SK-N-SH treated with all-trans-retinoic acid at 6 μM for 48 hours (cell line): Measurements from ENCODE around the gene OR6K6.

Source experiments
- ATAC-seq: fragments of 200-7000 bp; cut with Tn5 transposase; 3 replicates; pipeline ENCODE4 v1.9.1; 2020; ENCODE audit warnings: mild to moderate bottlenecking, moderate library complexity
- BACH2 ChIP-seq: fragments of 250-450 bp; sonication (Bioruptor Pico); IDR thresholded peaks from 2 replicates; pipeline ENCODE4 v1.9.0; 2021; ENCODE audit warnings: mild to moderate bottlenecking, borderline replicate concordance
- CSDC2 ChIP-seq: fragments of 250-450 bp; sonication (Bioruptor Pico); IDR thresholded peaks from 2 replicates; pipeline ENCODE4 v1.5.0; 2020; ENCODE audit warnings: mild to moderate bottlenecking, moderate library complexity
- ESRRG ChIP-seq: fragments of 250-450 bp; sonication (Bioruptor Pico); IDR thresholded peaks from 2 replicates; pipeline ENCODE4 v1.6.1; 2021; ENCODE audit warnings: mild to moderate bottlenecking
- GLIS3 ChIP-seq: fragments of 250-450 bp; sonication (Bioruptor Pico); IDR thresholded peaks from 2 replicates; pipeline ENCODE4 v1.5.0; 2020; ENCODE audit warnings: mild to moderate bottlenecking, moderate library complexity
- ISL1 ChIP-seq: fragments of 250-450 bp; sonication (Bioruptor Pico); IDR thresholded peaks from 2 replicates; pipeline ENCODE4 v2.1.2; 2022; ENCODE audit warnings: mild to moderate bottlenecking, moderate library complexity
- OSR1 ChIP-seq: fragments of 250-450 bp; sonication (Bioruptor Pico); IDR thresholded peaks from 2 replicates; pipeline ENCODE4 v1.8.0; 2022; ENCODE audit warnings: moderate library complexity, mild to moderate bottlenecking, inconsistent platforms
- PPARA ChIP-seq: fragments of 250-450 bp; sonication (Bioruptor Pico); IDR thresholded peaks from 2 replicates; pipeline ENCODE4 v1.5.0; 2020; ENCODE audit warnings: mild to moderate bottlenecking, borderline replicate concordance
- RARB ChIP-seq: fragments of 250-450 bp; sonication (Bioruptor Pico); IDR thresholded peaks from 2 replicates; pipeline ENCODE4 v1.8.0; 2021; ENCODE audit warnings: mild to moderate bottlenecking, moderate library complexity
- TCF4 ChIP-seq: fragments of 250-450 bp; sonication (Bioruptor Pico); IDR thresholded peaks from 2 replicates; pipeline ENCODE4 v1.8.0; 2021; ENCODE audit warnings: mild to moderate bottlenecking, moderate library complexity, borderline replicate concordance
- TOX ChIP-seq: fragments of 250-450 bp; sonication (Bioruptor Pico); IDR thresholded peaks from 2 replicates; pipeline ENCODE4 v1.8.0; 2021; ENCODE audit warnings: mild to moderate bottlenecking, moderate library complexity, borderline replicate concordance
- ZC3H10 ChIP-seq: fragments of 250-450 bp; sonication (Bioruptor Pico); IDR thresholded peaks from 2 replicates; pipeline ENCODE4 v1.5.1; 2021; ENCODE audit warnings: mild to moderate bottlenecking, moderate library complexity
- ZFP3 ChIP-seq: fragments of 250-450 bp; sonication (Bioruptor Pico); IDR thresholded peaks from 2 replicates; pipeline ENCODE4 v1.5.0; 2020; ENCODE audit warnings: mild to moderate bottlenecking, moderate library complexity
- ZFP30 ChIP-seq: fragments of 450-650 bp; formaldehyde crosslinking; IDR thresholded peaks from 2 replicates; pipeline ENCODE4 v1.5.0; 2022; ENCODE audit warnings: mild to moderate bottlenecking, moderate library complexity
- ZNF565 ChIP-seq: fragments of 450-650 bp; formaldehyde crosslinking; conservative IDR thresholded peaks from 2 replicates; pipeline ENCODE4 v1.5.0; 2020; ENCODE audit warnings: low read depth, mild to moderate bottlenecking, moderate library complexity
- ZNF70 ChIP-seq: fragments of 450-650 bp; formaldehyde crosslinking; IDR thresholded peaks from 2 replicates; pipeline ENCODE4 v1.5.0; 2020; ENCODE audit warnings: mild to moderate bottlenecking, moderate library complexity
- TF ChIP-seq, protein P1 (sequence below): fragments of 250-450 bp; sonication (Bioruptor Pico); IDR thresholded peaks from 2 replicates; pipeline ENCODE4 v1.5.1; 2020; ENCODE audit warnings: low read depth, mild to moderate bottlenecking, moderate library complexity
- TF ChIP-seq, protein P2 (sequence below): fragments of 250-450 bp; sonication (Bioruptor Pico); IDR thresholded peaks from 2 replicates; pipeline ENCODE4 v1.8.0; 2021; ENCODE audit warnings: low read depth, mild to moderate bottlenecking, moderate library complexity, borderline replicate concordance
- TF ChIP-seq, protein P3 (sequence below): fragments of 250-450 bp; sonication (Bioruptor Pico); IDR thresholded peaks from 2 replicates; pipeline ENCODE4 v1.8.0; 2020; ENCODE audit warnings: mild to moderate bottlenecking, moderate library complexity, borderline replicate concordance
- TF ChIP-seq, protein P4 (sequence below): fragments of 250-450 bp; sonication (Bioruptor Pico); IDR thresholded peaks from 2 replicates; pipeline ENCODE4 v1.5.0; 2020; ENCODE audit warnings: mild to moderate bottlenecking, moderate library complexity

The OR6K6 gene

DNA sequence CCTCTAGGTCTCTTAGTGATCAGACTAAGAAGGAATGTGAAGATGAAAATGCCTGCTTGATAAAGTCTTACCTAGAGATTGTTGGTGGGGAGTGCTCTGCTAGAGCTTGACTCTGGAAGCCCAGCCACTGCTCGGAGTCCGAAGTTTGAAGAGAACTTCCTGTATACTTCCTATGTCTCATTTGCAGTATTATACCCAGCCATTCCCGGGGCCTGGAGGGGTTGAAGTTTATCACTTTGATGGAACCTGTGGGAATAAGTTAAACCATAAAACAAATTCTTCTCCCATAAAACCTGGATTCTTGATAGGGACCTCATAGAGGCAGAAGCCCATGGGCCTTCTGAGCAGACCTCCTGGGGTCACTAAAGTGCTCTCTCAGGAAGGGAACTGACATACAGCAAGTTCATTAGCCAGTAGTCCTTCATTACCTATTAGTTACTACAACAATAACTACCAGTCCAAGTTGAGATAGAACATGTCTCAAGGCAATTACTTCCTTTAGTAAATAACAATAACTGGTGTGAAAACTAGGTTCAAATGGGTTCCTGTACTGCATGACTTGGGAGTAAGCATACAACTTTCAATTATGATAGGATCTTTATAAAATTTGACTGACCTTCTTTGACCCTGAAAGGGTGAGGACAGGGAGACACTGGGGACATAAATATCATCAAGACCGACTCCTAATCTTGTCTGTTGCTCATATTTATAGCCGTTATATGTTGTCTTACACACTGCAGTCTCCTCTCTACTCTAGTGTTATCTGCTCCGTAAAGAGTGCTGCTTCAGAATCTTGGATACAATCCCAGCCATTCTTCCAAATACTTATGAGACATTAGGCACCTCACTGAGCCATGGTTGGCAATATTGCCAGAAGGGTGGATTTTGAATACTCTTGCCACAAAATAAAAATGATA, 17.7 kb downstream of the OR6K6 start, which contains the start of gene OR6N1 (continued):
- TF ChIP-seq, protein P1, sequence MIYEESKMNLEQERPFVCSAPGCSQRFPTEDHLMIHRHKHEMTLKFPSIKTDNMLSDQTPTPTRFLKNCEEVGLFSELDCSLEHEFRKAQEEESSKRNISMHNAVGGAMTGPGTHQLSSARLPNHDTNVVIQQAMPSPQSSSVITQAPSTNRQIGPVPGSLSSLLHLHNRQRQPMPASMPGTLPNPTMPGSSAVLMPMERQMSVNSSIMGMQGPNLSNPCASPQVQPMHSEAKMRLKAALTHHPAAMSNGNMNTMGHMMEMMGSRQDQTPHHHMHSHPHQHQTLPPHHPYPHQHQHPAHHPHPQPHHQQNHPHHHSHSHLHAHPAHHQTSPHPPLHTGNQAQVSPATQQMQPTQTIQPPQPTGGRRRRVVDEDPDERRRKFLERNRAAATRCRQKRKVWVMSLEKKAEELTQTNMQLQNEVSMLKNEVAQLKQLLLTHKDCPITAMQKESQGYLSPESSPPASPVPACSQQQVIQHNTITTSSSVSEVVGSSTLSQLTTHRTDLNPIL (CRISPR knock-in tag), result no peak
- TF ChIP-seq ZNF70 (CRISPR knock-in tag) (no peak), ZNF565 (no peak), TCF4 (no peak), ISL1 (no peak), ZFP30 (no peak)
- TF ChIP-seq, protein P2, sequence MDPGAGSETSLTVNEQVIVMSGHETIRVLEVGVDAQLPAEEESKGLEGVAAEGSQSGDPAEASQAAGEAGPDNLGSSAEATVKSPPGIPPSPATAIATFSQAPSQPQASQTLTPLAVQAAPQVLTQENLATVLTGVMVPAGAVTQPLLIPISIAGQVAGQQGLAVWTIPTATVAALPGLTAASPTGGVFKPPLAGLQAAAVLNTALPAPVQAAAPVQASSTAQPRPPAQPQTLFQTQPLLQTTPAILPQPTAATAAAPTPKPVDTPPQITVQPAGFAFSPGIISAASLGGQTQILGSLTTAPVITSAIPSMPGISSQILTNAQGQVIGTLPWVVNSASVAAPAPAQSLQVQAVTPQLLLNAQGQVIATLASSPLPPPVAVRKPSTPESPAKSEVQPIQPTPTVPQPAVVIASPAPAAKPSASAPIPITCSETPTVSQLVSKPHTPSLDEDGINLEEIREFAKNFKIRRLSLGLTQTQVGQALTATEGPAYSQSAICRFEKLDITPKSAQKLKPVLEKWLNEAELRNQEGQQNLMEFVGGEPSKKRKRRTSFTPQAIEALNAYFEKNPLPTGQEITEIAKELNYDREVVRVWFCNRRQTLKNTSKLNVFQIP (CRISPR knock-in tag), result no peak
- TF ChIP-seq, all 23 proteins: peak for 0

DNA sequence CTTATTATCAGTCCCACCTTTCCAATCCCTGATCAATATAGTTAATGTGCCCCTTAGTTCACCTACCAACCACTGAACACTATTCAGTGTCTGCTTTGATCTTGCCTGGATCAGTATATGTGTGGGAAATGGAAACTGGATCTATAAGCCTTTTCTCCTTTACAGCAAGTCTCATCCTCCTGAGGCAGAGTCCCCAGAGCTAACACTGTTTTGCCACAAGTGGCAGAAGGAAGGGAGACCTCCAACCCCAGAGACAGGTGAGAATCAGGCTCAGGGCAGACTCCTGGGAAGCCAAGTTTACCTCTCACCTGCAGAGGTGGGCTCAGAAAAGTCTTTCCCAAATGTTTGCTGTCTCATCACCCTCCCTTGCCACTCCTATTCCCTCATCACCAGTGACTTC, 26.6 kb downstream of the OR6K6 start, which contains the start of gene OR6N2:
OR6N2 (minus strand) TSS at position 101 of the 400 bp plus-strand sequence. CDS start 3,569 bp downstream, outside the sequence.
- TF ChIP-seq TCF4 (no peak), OSR1 (CRISPR knock-in tag) (no peak), RARB (CRISPR knock-in tag) (no peak), ESRRG (CRISPR knock-in tag) (no peak), CSDC2 (CRISPR knock-in tag) (no peak), ZC3H10 (CRISPR knock-in tag) (no peak), PPARA (CRISPR knock-in tag) (no peak), ZNF565 (no peak), BACH2 (no peak), GLIS3 (CRISPR knock-in tag) (no peak), ZFP3 (CRISPR knock-in tag) (no peak), TOX (CRISPR knock-in tag) (no peak), ZFP30 (no peak)
- TF ChIP-seq, protein P2 (CRISPR knock-in tag), result no peak
- TF ChIP-seq, protein P3, sequence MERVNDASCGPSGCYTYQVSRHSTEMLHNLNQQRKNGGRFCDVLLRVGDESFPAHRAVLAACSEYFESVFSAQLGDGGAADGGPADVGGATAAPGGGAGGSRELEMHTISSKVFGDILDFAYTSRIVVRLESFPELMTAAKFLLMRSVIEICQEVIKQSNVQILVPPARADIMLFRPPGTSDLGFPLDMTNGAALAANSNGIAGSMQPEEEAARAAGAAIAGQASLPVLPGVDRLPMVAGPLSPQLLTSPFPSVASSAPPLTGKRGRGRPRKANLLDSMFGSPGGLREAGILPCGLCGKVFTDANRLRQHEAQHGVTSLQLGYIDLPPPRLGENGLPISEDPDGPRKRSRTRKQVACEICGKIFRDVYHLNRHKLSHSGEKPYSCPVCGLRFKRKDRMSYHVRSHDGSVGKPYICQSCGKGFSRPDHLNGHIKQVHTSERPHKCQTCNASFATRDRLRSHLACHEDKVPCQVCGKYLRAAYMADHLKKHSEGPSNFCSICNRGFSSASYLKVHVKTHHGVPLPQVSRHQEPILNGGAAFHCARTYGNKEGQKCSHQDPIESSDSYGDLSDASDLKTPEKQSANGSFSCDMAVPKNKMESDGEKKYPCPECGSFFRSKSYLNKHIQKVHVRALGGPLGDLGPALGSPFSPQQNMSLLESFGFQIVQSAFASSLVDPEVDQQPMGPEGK, result no peak
- TF ChIP-seq, protein P4, sequence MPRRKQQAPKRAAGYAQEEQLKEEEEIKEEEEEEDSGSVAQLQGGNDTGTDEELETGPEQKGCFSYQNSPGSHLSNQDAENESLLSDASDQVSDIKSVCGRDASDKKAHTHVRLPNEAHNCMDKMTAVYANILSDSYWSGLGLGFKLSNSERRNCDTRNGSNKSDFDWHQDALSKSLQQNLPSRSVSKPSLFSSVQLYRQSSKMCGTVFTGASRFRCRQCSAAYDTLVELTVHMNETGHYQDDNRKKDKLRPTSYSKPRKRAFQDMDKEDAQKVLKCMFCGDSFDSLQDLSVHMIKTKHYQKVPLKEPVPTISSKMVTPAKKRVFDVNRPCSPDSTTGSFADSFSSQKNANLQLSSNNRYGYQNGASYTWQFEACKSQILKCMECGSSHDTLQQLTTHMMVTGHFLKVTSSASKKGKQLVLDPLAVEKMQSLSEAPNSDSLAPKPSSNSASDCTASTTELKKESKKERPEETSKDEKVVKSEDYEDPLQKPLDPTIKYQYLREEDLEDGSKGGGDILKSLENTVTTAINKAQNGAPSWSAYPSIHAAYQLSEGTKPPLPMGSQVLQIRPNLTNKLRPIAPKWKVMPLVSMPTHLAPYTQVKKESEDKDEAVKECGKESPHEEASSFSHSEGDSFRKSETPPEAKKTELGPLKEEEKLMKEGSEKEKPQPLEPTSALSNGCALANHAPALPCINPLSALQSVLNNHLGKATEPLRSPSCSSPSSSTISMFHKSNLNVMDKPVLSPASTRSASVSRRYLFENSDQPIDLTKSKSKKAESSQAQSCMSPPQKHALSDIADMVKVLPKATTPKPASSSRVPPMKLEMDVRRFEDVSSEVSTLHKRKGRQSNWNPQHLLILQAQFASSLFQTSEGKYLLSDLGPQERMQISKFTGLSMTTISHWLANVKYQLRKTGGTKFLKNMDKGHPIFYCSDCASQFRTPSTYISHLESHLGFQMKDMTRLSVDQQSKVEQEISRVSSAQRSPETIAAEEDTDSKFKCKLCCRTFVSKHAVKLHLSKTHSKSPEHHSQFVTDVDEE, result no peak
- TF ChIP-seq, protein P1 (CRISPR knock-in tag), result no peak
- ATAC-seq, result no peak
